Fibroblast of peridontal ligament (primary cell): ENCODE measurements around the gene IGSF21.

Source experiments
- DNase-seq: peaks from one replicate; pipeline ENCODE4 v3.0.0-alpha.2; 2010; ENCODE audit errors: extremely low read depth

Gene IGSF21

DNA sequence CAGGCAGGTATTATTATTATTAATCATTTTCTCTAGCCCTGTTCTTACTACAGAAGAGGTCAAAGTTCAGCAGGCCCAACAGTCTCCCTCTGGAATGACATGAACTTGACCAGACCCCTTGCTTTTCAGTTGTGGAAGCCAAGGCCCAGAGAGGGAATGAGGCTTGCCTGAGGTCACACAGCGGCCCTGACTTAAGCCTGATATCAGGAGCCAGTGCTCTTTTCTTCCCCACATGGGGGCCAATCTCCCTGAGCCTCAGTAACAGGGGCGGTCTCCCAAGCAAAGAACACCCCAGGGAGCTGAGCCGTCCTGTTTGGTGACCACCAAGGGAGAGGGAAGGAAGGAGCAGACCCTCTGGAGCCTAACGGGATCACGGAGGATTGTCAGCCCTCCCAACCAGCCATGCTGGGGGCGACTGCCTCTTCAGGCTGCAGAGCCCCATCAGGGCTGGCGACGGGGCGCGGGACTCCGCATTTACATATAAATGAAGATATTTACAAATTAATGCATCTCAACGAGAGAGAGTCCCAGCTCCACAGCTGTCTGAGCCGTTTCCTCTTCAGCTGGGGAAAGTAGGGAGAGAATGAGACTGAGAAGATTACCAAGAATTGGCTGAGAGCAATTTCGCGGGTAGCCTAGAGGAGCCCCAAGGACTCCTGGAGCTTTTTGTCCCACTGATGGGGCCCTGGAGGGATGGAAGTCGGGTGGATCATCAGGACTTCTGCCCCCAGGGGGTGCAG lies 187.0 kb downstream of the IGSF21 start:
- DNase-seq: no peak

DNA sequence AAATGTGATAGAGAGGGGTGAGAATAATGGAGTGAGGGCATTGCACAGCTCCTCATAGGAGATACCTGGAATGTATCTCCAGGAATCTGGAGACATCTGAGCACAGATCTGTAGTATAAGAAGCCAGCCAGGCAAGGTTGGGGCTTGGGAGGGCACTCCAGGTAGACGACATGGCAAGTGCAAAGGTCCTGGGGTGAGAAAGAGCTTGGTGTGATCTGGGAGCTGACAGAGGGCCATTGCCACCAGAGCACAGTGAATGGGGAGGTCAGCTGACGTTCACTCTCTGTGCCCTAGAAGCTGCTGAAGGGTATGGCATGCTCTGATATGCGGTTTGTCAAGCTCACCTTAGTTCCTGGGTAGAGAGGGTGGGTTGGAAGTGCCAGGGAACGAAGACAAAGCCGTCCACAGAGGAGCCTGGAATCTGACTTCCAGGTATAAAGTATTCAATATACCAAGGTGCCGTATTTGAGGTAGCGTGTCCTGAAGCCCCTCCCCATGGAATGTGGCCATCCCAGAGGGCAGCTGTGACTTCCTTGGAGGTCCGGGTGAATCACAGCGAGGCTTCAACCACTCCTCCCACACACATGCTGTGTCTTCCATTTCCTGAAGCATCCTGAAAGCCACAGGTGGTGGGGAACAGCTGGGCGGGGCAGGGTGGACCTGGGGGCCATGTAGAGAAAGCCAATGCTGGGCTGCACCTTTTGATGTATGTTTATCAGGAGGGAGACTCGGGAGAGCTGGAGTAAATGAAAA lies 190.5 kb downstream of the IGSF21 start:
- DNase-seq: no peak

DNA sequence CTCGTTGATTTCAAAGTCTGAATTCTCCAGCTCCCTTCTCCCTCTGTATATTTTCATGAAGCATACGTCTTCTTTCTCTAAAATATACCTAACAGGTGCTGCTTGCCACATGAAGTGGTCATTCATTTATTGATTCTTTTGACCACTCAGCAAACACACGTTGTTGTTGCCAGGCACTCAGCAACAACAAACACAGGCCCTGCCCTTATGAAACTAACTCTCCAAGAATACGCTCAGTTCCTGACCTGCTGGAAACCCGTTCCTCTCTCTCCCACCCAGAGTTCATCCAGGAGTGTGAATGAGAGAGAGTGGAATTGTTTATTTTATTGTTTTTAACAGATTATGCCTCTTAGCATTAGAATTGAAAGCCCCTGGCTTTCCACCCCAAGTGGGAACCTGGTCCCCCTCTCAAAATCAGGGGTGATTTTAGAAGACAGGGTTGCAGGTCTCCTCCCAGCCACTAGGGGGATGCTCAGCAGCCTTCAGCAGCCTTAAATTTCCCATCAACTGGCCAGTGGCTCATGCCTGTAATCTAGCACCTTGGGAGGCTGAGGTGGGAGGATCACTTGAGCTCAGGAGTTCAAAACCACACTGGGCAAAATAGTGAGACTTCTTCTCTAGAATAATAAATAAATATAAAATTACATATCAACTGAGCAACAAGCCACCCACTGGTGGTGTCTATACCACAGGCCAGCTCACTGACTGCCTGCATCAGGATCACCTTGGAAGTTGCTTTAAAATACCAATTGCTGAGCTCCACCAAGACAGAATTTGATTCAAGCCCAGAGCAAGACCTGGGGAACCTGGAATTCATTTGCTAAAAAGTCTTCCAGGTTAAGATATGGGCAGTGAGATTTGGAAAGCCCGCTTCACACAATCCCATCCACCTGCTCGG lies 192.1 kb downstream of the IGSF21 start:
- no peak for DNase-seq

DNA sequence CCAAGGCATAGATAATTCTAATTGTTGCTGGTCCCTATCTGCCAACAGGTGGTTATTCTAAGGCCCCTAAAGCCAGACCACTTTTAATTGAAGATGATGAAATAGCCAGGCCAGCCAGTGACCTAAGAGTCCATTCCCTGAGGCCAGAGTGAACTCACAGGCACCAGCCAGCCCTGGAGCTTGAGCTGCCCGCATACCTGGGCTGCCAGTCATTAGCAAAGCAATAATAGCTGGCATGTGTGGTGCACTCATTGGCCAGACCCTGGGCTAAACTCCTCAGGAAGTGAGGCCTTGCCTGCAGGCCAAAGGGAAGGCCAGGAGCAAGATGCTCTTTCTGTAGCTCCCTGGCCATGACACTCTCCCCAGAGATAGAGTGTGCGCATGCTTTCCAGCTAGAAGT lies 192.8 kb downstream of the IGSF21 start:
- no peak for DNase-seq

DNA sequence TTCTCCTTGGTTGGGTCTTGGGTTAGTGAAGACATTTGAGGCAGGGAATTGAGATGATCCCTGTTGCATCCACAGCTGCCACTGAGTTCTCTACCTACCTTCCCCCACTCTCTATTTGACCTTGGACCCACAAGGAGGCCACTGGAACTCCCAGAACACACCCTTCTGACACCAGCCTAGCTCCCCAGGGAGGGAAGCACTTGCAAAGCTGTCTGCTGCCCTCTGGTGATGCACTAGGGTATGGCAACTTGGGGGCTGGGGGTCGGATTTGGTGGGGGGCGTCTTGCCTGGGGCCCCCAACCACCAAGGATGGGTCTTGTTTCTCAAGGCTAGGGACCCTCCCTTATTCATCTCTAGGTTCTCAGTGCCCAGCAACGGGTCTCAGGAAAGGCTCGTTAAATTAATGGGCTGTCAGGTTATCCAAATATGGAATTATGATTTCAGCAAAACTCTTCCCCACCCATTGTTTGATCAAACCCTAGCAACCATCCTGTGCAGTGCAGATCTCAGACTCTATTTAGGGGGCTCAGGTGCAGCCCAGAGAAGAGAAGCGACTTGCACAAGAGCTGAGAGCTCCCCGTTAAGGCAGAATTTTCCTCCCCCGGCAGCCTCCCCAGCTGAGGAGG lies 195.3 kb downstream of the IGSF21 start:
- no peak for DNase-seq

DNA sequence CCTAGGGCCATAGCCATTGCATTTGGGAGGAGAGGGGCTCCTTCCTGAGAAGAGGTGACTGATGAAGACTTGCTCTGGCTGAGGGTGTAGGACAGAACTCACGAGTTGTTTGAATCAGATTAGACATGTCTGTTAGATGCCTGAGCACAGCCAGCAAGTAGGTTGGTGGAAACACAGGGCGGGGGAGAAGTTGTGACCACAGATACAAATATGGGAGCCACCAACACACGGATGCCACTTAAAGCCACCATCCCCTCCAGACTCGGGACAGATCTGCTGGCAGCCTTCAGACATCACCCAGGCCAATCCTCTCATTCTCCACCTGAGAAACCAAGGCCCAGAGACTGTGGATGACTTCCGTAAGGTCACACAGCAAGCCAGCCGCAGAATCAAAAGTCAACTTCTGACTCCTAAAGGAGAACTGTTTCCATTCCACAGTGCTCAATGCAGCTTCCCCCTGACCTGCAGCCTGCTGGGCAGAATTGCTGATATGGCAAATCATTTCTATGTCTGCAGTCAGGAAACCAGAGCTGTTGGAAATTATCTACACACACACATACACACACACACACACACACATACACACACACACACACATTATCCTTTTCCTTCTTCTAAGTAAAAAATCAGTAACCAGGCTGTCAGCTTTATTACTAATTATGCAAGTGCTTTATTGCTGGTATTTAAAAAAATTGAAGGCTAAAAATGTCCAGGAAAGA lies 196.7 kb downstream of the IGSF21 start:
- no peak for DNase-seq

DNA sequence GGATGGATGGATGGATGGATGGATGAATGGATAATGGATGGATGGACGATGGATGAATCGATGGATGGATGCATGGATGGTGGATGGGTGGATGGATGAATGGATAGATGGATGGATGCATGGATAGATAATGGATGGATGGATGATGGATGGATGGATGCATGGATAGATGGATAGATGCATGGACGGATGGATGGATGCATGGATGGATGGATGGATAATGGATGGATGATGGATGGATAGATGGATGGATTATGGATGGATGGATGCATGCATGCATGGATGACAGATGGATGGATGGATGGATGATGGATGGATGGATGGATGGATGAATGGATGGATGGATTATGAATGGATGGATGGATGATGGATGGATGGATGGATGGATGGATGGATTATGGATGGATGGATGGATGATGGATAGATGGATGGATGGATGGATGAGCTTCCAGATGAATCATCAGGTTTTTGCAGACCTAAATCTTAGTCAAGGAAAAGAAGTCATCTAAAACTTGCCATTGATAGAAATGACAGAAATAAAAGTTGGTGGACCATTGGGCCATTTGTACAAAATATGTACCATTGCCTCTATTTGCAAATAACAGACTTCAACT lies 197.7 kb downstream of the IGSF21 start:
- no peak for DNase-seq

DNA sequence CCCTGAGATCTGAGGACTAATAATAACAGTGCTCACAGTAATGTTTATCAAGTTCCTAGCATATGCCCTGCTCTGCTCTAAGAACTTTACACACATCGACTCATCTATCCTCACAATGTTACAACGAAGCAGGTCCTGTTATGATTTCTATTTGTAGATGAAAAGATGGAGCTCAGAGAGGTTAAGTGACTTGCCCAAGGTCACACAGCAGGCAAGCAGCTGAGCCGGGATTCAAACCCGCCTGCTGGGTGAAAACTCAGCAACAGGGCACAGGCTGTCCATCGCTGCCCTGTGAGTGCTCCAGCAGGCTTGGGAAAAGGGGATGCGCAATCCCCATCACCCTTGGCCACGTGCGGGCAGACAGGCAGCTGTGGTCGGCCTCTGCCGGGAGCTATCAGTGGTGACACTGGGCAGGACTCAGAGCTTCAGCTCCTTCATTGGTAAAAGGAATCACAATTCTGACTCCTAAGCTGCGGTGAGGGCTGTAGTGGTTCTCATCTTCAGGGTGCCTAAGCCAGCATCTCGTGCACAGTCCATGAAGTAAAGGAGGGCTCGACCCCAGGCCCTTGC lies 199.8 kb downstream of the IGSF21 start:
- no peak for DNase-seq

DNA sequence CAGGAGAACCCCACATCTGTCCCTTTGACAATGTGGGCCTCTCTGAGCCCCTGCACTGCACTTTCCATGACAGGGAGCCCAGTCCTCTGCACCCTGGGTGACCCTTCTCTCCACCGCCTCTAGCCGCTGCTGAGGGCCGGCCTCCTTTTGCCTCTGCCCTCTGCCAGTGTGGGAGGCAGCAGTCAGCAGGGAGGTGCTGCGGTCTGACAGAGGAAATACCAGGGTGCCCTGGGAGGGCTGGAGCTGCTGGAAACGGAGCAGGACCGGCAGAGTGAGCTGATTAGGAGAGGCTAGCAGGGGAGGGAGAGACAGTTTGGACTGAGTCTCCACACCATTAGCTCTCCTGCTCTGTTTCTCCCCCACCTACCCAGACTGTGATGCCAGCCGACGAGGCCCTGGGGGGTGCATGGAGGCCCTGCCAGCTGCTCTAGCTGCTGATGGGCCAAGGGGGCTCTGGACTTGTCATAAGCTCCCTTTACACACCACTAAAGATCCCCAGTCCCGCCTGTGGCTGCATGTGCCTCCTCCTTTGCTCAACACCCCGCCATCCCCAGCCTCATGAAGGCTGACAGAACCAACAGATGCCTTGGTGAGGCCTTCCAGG lies 202.1 kb downstream of the IGSF21 start:
- no peak for DNase-seq

DNA sequence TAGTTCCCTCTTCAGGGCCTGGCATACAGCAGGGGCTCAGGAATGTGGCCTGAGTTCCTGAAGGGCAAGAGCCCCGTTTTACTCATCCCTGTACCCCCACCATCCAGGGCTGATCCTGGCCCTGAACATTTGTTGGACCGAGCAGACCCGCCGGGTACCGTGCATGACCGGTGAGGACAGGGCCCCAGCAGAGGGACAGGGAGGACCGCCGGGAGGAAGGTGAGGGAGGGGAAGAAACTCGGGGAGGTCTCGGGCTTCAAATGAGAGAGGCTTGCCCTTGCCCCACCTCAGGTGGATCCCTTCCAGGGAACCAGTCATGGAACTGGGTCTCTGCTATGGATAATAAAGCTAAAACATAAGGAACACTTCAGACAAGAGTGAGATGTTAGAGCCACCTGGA lies 205.4 kb downstream of the IGSF21 start:
- DNase-seq: no peak

DNA sequence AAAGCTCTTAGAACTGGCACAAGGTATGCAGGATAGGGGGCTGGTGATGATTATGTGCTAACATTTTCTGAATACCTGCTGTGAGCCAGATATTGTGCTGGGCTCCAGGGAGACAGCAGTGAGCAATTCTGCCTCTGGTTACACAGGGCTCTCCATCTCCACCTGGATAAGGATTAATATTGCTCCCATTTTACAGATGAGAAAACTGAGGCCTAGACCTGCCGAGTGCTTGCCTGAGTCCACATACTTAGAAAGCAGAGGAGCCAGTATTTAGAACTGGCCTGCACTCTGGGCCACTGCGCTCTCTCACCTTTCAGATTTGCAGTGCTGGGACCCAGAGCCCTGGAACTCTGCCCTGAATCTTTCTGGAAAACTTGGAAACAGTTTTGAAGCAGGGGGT lies 205.9 kb downstream of the IGSF21 start:
- no peak for DNase-seq

DNA sequence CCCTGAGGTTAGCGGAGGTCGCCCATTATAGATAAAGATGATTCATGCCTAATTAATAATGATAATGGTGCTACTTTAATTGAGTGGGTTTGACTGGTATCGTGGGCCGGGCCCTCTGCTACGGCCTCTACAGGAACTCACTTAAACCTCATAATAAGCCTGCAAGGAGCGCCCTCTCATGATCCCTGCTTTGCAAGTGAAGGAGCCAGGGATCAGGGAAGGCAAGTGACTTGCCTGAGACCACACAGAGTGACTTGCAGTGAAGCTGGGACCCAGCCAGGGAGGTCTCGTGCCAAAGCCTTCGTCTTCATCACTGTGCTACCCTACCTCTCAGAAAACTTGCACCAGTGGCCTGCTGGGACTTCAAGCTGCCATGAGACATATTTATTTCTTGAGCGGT lies 206.8 kb downstream of the IGSF21 start:
- DNase-seq: no peak

DNA sequence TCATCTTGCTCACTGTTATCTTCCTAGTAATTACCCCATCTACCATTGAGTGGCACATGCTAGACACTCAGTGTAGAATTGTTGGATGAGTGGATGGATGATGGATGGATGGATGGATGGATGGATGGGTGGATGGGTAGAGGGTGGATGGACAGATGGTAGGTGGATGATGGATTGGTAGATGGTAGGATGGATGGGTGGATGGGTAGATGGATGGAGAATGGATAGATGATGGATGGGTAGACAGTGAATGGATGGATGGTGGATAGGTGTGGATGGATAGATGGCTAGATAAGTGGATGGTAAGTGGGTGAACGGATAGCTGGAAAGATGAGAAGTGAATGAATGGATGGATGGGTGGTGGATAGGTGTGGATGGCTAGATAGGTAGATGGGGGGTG lies 207.9 kb downstream of the IGSF21 start:
- DNase-seq: no peak

DNA sequence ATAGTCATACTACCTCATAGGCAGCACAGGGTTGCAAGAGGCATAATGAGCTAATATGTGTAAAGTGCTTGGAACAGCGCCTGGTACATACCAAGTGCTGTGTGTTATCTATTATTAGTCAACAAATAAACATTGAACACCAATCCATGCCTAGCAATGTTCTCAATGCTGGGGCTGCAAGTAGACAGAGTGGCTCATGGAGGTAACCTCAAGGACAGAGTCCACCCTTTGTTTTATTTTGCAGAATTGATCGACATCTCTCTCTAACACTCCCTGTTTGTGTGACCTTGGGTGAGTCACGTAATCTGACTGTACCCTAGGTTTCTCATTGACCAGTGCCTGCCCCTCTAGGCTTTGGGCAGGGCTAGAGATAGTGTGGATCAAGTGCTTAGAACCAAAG lies 209.2 kb downstream of the IGSF21 start:
- DNase-seq: no peak

DNA sequence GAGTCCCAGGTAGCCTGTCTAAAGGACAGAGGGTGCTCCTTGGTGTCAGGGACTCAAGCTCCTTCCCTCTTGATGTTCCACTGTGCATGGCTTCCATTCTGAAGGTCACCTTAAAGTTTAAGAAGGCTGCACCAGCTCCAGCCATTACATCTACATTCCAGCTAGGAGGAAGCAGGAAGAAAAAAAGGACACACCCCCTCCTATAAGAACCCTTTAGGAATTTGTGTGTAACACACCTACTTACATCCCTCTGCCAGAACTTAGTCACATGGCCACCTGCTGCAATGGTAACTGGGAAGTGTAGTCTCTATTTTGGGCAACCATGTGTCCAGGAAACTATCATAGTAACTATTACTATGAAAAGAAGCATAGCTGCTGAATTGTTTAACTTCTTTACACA lies 211.5 kb downstream of the IGSF21 start:
- no peak for DNase-seq

DNA sequence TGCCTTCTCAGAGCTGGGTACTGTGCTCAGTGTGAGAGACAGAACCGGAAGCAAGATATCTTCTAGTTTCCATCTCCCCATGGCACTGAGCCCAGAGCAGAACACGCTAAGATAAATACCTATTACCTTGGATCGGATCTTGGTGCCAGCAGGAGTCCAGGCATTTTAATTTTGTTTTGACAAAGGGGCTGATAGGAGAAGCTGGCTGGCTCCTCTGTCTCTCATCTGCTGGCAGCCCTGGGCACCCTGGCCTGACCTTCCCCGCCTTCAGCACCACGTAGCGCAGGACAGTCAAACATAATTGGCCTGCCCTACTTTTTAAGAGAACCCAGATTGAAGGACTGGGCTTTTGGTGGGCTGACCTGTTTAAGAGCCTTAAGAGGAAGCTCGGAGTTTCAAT lies 212.5 kb downstream of the IGSF21 start:
- no peak for DNase-seq

DNA sequence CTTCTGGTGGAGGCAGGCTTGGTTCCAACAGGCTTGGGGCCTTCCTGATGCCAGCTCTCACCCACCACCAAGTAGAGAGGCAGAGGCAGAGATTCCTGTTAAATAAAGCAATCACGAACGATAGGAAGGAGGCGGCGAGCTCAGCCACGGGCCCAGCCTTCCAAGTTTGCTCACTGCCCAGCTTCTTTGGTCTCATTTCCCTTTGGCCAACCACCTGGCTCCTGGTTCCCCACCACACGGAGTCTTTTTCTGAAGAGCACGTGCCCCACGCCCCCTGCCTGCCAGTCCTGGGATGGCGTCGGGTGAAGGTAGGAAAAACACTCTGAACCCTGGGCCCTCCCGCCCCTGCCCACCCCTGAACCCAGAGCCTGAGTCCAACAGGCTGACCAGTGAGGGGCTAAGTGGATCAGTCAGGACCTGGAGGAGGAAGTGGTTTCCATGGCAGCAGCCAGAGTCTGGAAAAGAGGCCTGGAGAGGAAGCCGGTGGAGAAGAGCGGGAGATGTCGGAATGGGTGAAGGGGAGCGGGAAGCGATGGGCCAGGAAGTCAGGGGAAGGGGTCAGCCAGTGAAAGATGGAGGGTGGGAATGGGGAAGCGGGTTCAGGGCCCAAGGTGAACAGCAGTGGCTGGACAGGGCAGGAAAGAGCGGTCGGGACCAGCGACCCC lies 214.9 kb downstream of the IGSF21 start:
- no peak for DNase-seq

DNA sequence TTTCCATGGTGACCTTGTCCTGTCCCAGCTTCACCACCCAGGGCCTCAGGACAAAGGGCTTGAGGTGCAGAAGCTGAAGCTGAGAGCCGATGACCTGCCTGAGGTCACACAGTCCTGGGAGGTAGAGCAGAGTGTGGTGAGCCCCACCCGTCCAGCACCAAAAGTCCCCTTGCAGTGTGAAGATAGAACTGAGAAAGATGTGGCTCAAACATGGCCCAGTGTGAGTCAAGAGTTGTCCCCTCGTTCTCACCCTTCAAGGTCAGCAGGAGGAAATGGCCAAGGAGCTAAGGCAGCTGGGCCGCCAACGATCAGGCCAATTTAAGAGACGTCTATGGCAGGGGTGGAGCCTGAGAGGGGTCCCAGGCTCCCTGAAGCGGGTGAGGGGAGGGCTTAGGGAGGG lies 215.7 kb downstream of the IGSF21 start:
- no peak for DNase-seq

DNA sequence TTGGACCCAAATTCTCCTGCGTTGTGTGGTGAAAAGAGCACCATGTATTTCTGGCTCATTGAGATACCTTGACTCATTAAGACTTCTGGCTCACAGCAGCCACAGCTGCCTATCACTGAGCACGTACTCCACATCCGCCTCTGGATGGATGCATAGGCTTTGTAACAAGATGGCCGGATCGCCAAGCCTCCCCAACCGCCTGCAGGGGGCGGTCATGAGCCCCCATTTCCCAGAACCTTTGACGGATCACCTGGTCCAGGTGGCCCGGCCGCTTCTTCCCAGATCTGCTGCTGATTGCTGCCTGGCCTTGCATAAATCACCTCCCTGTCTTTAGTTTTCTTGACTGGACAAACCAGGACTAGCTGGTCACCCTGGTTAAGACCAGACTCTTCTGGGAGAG lies 216.6 kb downstream of the IGSF21 start:
- no peak for DNase-seq

DNA sequence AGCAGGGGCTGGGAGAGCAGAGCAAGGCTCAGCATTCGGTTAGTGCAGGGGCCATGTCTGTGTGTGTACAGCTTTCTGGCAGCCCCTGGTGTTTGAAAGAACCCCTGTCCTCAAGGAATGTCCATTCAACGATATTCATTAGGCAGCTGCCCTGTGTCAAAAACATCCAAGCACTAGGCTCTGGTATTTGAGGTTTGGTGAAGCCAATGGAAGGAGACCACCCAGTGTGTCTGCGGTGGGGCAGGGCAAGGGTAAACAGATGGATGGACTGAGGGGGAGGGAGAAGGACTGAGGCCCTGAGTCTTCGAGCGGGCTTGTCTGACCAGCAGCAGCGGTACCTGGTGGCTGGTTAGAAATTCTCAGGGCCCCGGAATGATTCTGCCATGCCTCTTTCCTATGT lies 217.5 kb downstream of the IGSF21 start:
- DNase-seq: no peak
